ENCODE measurements around the gene TXNDC5. TPM values are rescaled to one million over a fixed set of nuclear protein-coding genes. Genes with fewer than 3 reads are reported as not detected.

TXNDC5 gene
- polyA plus RNA-seq, 2 of the 4 experiments (the other 2 are of a cell fraction), result 115 to 134 TPM

DNA sequence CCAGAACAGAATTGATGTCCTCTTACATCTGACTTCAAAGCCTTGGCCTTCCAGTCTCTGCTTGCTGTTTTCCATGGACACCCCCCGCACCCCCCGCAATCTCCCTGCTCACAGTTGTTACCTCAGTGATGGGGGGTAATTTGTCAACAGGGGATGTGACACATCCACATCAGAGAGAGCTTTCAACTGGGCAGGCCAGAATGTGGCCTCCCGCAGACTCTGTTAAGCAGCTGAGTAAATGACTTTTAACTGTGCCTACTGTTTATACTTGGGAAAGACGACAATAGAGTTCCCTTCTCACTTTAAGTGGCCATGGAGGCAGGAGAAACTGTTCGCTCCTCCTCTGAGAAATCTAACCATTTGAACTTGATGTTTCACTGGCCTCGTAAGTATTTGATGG lies 51.0 kb downstream of the TXNDC5 start:
- Histone ChIP-seq H3K4me2 (no peak overlapping the region), H3K4me1 (no peaks in the 10 kb centered on the region), H3K27ac (no peak overlapping the region), H3K9me3 (no peaks in the 10 kb centered on the region), H3K4me3 (no peak overlapping the region)
- WGBS (ENCODE audit: missing lambda C conversion rate), result 87% methylated on average over 4 of the region's 6 CpGs
- no peak for DNase-seq (ENCODE audit: low read depth in 1 of 2, low spot score in 1 of 2)
- no peak for ATAC-seq
- POLR2A ChIA-PET, result no interaction called here
- CTCF ChIA-PET, result no interaction called here
- TF ChIP-seq MAZ (IDR thresholded peaks at IDR 0.05; ENCODE audit: borderline replicate concordance, low read depth, low read length) (no peak), SREBF2 (IDR thresholded peaks at IDR 0.05) (no peak), PHF8 (IDR thresholded peaks at IDR 0.05; ENCODE audit: borderline replicate concordance, low read depth) (no peak), HEYL (CRISPR knock-in tag; IDR thresholded peaks at IDR 0.05) (no peak), NPAS2 (CRISPR knock-in tag; IDR thresholded peaks at IDR 0.05; ENCODE audit: borderline replicate concordance) (no peak), NFE2L2 (conservative IDR thresholded peaks at IDR 0.05; ENCODE audit: low read length) (no peak), NR3C1 (IDR thresholded peaks at IDR 0.05) (no peak), HOXB5 (CRISPR knock-in tag; IDR thresholded peaks at IDR 0.05) (no peak), GATA3 (IDR thresholded peaks at IDR 0.05; ENCODE audit: borderline replicate concordance) (no peak), RFX5 (IDR thresholded peaks at IDR 0.05) (no peak)
- TF ChIP-seq, protein P1, sequence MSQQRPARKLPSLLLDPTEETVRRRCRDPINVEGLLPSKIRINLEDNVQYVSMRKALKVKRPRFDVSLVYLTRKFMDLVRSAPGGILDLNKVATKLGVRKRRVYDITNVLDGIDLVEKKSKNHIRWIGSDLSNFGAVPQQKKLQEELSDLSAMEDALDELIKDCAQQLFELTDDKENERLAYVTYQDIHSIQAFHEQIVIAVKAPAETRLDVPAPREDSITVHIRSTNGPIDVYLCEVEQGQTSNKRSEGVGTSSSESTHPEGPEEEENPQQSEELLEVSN (IDR thresholded peaks at IDR 0.05; ENCODE audit: borderline replicate concordance, low read depth), result no peak
- TF ChIP-seq, protein P2, sequence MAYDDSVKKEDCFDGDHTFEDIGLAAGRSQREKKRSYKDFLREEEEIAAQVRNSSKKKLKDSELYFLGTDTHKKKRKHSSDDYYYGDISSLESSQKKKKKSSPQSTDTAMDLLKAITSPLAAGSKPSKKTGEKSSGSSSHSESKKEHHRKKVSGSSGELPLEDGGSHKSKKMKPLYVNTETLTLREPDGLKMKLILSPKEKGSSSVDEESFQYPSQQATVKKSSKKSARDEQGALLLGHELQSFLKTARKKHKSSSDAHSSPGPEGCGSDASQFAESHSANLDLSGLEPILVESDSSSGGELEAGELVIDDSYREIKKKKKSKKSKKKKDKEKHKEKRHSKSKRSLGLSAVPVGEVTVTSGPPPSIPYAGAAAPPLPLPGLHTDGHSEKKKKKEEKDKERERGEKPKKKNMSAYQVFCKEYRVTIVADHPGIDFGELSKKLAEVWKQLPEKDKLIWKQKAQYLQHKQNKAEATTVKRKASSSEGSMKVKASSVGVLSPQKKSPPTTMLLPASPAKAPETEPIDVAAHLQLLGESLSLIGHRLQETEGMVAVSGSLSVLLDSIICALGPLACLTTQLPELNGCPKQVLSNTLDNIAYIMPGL (CRISPR knock-in tag; IDR thresholded peaks at IDR 0.05; ENCODE audit: borderline replicate concordance), result no peak
- FAIRE-seq, result no peak

DNA sequence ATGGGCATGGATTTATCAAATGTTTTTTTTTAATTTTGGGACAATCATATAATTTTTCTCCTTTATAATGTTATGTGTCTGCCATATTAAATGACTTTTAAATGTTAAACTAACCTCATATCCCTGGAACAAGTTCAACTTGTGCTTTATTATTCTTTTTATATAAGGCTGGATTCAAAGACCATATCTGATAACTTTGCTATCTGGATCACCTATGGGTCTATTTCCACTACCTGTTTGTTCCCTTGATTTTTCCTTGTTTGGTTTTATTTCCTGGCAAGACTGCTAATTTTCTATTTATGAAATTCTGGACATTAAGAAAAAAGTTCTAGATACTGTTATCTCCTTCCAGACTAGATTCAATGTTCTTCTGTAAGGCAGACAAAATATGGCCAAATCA lies 58.8 kb downstream of the TXNDC5 start:
- no peak overlapping the region for H3K4me3 ChIP-seq
- no peak for ATAC-seq
- ChIA-PET POLR2A (no interaction called here), CTCF (no interaction called here)
- no peak for DNase-seq (ENCODE audit: low read depth in 1 of 2, low spot score in 1 of 2)
- no peak overlapping the region for H3K27ac ChIP-seq
- no peak overlapping the region for H3K4me2 ChIP-seq
- peaks cover 18% of the 10 kb centered on the region for H3K9me3 ChIP-seq
- TF ChIP-seq EP300 (IDR thresholded peaks at IDR 0.05) (no peak), CHD2 (IDR thresholded peaks at IDR 0.05; ENCODE audit: low read length, partially characterized antibody) (no peak), ESRRA (IDR thresholded peaks at IDR 0.05; ENCODE audit: borderline replicate concordance, low read length) (no peak), PHF8 (IDR thresholded peaks at IDR 0.05; ENCODE audit: borderline replicate concordance, low read depth) (no peak), HOXB13 (CRISPR knock-in tag; IDR thresholded peaks at IDR 0.05; ENCODE audit: low read depth) (no peak), SREBF2 (IDR thresholded peaks at IDR 0.05) (no peak), NR3C1 (IDR thresholded peaks at IDR 0.05) (no peak), TP53 (CRISPR knock-in tag; IDR thresholded peaks at IDR 0.05) (no peak), NPAS2 (CRISPR knock-in tag; IDR thresholded peaks at IDR 0.05; ENCODE audit: borderline replicate concordance) (no peak), SMC3 (IDR thresholded peaks at IDR 0.05) (no peak), RNF2 (IDR thresholded peaks at IDR 0.05; ENCODE audit: borderline replicate concordance, low read depth) (no peak), RFX5 (IDR thresholded peaks at IDR 0.05) (no peak), CHD4 (IDR thresholded peaks at IDR 0.05; ENCODE audit: borderline replicate concordance) (no peak), HOXB5 (CRISPR knock-in tag; IDR thresholded peaks at IDR 0.05) (no peak), CBX8 (IDR thresholded peaks at IDR 0.05) (no peak)
- TF ChIP-seq, protein P3, sequence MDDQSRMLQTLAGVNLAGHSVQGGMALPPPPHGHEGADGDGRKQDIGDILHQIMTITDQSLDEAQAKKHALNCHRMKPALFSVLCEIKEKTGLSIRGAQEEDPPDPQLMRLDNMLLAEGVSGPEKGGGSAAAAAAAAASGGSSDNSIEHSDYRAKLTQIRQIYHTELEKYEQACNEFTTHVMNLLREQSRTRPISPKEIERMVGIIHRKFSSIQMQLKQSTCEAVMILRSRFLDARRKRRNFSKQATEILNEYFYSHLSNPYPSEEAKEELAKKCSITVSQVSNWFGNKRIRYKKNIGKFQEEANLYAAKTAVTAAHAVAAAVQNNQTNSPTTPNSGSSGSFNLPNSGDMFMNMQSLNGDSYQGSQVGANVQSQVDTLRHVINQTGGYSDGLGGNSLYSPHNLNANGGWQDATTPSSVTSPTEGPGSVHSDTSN (IDR thresholded peaks at IDR 0.05), result no peak
- TF ChIP-seq, protein P4, sequence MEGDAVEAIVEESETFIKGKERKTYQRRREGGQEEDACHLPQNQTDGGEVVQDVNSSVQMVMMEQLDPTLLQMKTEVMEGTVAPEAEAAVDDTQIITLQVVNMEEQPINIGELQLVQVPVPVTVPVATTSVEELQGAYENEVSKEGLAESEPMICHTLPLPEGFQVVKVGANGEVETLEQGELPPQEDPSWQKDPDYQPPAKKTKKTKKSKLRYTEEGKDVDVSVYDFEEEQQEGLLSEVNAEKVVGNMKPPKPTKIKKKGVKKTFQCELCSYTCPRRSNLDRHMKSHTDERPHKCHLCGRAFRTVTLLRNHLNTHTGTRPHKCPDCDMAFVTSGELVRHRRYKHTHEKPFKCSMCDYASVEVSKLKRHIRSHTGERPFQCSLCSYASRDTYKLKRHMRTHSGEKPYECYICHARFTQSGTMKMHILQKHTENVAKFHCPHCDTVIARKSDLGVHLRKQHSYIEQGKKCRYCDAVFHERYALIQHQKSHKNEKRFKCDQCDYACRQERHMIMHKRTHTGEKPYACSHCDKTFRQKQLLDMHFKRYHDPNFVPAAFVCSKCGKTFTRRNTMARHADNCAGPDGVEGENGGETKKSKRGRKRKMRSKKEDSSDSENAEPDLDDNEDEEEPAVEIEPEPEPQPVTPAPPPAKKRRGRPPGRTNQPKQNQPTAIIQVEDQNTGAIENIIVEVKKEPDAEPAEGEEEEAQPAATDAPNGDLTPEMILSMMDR (IDR thresholded peaks at IDR 0.05), result no peak
- TF ChIP-seq, protein P1 (IDR thresholded peaks at IDR 0.05; ENCODE audit: borderline replicate concordance, low read depth), result no peak
- TF ChIP-seq, protein P5, sequence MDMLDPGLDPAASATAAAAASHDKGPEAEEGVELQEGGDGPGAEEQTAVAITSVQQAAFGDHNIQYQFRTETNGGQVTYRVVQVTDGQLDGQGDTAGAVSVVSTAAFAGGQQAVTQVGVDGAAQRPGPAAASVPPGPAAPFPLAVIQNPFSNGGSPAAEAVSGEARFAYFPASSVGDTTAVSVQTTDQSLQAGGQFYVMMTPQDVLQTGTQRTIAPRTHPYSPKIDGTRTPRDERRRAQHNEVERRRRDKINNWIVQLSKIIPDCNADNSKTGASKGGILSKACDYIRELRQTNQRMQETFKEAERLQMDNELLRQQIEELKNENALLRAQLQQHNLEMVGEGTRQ (IDR thresholded peaks at IDR 0.05), result no peak
- no peak for FAIRE-seq
- no peaks in the 10 kb centered on the region for H3K4me1 ChIP-seq

All from A549 (cell line).